T-helper 22 cell (primary cell): ENCODE results near the gene PABPN1L.
"Not testable (repeated sequence)": the region's sequence is repeated elsewhere in the genome, so short reads cannot be mapped to it uniquely, and the experiment has no call there.

Experiments used
- DNase-seq: peaks from one replicate; pipeline ENCODE4 v3.0.0-alpha.2; 2020; ENCODE audit warnings: low read depth

The PABPN1L gene

GRCh38 chr16:88827727-88828126, 38.7 kb downstream of the PABPN1L start:
- no peak for DNase-seq

- DNase-seq: no peak
These were observed 40.2 kb downstream of the PABPN1L start for GRCh38 chr16:88826070-88826840.

- DNase-seq: no peak
These were observed 41.3 kb downstream of the PABPN1L start for GRCh38 chr16:88825146-88825545.

- DNase-seq: no peak
These were observed 42.0 kb downstream of the PABPN1L start for GRCh38 chr16:88824256-88825077.

- DNase-seq: not testable (repeated sequence)
These were observed 42.8 kb downstream of the PABPN1L start for GRCh38 chr16:88823646-88824045.

- DNase-seq: no peak
These were observed 44.0 kb downstream of the PABPN1L start for GRCh38 chr16:88822281-88823040.

GRCh38 chr16:88821168-88821850, 45.2 kb downstream of the PABPN1L start:
- DNase-seq: no peak

- no peak for DNase-seq
These were observed 46.0 kb downstream of the PABPN1L start for GRCh38 chr16:88820385-88821025.

- DNase-seq: no peak
These were observed 47.3 kb downstream of the PABPN1L start for GRCh38 chr16:88819126-88819525.

- no peak for DNase-seq
These were observed 47.9 kb downstream of the PABPN1L start for GRCh38 chr16:88818575-88818874.

- DNase-seq: no peak
These were observed 48.5 kb downstream of the PABPN1L start for GRCh38 chr16:88817785-88818574.

- DNase-seq: no peak
These were observed 49.5 kb downstream of the PABPN1L start for GRCh38 chr16:88816736-88817535.

GRCh38 chr16:88815901-88816589, 50.4 kb downstream of the PABPN1L start:
- DNase-seq: no peak

GRCh38 chr16:88815227-88815626, 51.2 kb downstream of the PABPN1L start:
- no peak for DNase-seq

GRCh38 chr16:88814144-88814502, 52.3 kb downstream of the PABPN1L start:
- no peak for DNase-seq
